ENCODE measurements around the gene PPP2R3B.

GRCh38 chrX:386768-387575 is at the start of gene PPP2R3B:
- TF ChIP-seq CTCF (IDR thresholded peaks at IDR 0.05; ENCODE audit: low read depth, low read length) (no peak), POLR2A (IDR thresholded peaks at IDR 0.05; ENCODE audit: extremely low read depth, insufficient read length) (peak; percentile 64), MYC (IDR thresholded peaks at IDR 0.05; ENCODE audit: low read depth, low read length) (peak; percentile 91), MAX (IDR thresholded peaks at IDR 0.05; ENCODE audit: low read depth, low read length) (peak; percentile 77)

Data from NB4 (cell line).